HG03066 (cell line): ENCODE measurements around the gene EIF2B1.
A peak's percentile ranks its signal among the peaks of the same experiment; 100 is the strongest.
"Not testable (repeated sequence)": the region's sequence is repeated elsewhere in the genome, so short reads cannot be mapped to it uniquely, and the experiment has no call there.

Experiments
- ATAC-seq: cut with Tn5 transposase; IDR thresholded peaks from one replicate; pipeline ENCODE4 v1.9.1; 2021; ENCODE audit warnings: low read depth; ENCODE audit not compliant: unreplicated experiment

Gene EIF2B1

DNA sequence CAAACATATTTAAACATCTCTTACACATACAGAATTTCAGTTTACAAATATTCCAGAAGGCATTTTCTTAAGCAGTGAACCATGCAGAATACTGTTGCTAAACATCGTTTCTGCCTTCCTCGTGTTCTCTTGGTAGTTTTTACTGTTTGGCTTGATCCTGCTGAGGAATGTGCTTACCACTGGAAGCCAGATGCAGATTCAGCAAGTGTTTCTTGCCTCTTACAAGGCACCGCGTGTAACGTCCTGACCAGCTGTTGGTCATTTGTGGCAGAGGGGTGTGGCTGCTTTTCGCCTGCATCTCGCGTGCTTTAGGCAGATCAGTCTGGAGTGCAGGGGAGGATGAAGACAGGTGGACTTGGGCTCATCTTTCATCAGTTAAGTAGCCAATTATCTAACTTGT, 12.4 kb downstream of the EIF2B1 start:
- no peak for ATAC-seq

DNA sequence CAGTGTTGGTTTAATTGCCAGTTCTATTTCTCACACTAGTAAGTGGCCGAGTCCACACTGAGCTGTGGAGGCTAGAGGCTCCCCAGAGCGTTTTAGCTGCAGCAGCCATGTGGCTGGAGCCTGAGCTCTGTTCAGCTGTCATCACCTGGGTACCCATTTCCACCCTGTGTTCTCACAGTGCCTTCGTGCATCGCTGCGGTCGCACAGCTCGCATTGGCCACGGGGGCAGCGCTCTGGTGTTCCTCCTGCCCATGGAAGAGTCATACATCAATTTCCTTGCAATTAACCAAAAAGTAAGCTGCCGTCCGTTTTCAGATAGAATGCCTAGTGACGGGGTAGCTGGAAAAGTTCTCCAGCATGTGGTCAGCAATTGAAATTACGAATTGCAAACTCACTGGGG, 15.9 kb downstream of the EIF2B1 start:
- no peak for ATAC-seq

DNA sequence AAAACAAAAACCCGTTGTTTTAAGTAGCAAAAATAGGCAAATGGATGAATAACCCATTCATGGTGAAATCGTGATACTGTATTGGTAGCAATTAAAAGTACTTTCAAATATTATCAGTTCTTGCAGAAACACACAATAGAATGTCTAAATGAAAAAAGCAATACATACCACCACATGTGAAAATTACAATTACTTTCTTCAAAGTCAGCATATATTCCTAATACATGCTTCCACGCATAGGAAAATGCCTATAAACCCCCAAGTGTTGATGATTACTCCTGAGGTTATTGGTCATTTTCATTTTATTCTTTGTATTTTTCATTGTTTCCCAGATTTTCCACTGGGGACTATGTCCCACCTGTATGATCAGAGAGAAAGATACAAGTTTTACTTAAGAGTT, 16.3 kb downstream of the EIF2B1 start:
- no peak for ATAC-seq

DNA sequence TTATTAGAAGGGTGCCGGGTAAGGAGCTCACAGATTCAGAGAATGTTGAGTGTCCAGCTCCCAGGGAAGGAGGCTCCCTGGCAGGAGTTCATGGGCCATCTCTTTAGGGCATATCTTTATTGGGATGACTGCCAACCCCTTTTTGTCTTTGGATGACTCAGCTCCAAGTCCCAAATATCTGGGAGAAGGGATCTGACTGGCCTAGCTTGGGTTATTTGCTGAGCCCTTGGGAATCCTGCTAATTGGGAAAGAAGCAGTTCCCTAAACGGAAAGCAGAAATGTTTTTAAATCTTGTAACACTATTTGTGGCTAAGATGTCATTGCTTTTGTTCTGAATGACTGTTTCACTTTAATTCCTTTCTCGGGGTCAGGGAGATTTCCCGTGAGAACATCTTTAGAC, 19.0 kb downstream of the EIF2B1 start:
- no peak for ATAC-seq

DNA sequence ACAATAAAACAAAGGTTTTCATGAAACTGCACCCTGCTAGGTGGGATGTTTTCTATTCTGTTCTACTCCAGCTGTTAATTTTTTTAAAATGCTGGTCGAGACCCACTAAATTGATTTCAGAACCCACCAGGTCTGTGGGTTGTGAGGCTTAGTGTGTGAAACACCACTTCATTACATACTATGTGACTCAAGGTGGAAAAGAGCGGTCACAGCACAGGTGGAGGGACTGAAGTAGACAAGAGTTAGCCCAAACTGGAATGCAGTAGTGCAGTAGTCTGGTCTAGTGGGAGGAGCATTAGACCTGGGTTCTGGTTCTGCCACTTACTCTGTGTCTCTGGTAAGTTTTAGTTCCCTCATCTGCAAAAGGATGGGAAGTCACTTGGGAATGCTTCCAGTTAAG, 19.4 kb downstream of the EIF2B1 start:
- no peak for ATAC-seq

DNA sequence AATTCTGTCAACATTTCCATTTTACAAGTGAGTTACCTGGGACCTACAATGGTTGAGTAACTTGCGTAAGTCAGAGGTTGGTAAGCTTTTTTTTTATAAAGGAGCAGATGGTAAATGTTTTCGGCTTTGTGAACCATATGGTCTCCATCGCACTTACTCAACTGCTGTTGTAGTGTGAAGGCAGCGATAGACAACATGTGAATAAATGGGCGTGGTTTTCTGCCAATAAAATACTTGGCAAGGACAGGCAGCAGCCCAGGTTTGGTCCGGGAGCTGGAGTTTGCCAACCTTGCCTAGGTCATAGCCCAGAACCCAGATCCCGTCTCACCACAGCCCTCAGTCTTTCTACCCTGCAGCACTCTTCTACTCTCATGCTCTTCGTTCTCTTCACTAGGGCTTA, 25.3 kb downstream of the EIF2B1 start:
- no peak for ATAC-seq

DNA sequence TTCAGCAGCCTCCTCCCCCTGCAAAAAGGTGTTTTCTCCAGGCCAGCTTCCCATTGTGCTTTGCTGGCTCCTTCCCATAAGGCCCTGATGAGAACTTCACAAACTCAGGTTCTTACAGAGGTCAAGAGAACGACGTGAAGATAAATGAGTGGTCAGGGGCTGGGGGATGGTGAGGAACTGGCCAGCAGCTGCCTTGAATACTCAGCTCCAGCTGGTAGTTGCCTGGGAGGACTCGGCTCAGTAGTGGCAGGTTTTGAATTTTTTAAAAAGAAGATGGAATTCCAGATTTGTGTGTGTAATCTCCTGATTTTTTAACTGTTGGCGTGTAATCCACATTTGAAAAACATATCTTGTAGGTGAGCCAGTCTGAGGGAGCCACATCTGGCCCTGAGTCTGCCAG, 25.7 kb downstream of the EIF2B1 start:
- no peak for ATAC-seq

DNA sequence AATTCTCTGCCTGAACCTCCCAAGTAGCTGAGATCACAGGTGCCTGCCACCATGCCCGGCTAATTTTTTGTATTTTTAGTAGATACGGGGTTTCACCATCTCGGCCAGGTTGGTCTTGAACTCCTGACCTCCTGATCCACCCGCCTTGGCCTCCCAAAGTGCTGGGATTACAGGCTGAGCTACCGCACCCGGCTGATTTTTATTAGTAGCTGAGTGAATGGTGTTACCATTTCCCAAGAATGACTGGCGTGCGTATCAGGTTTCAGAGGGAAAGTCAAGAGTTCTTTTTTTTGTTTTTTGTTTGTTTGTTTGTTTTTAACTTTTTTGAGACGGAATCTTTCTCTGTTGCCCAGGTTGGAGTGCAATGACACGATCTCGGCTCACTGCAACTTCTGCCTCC, 30.0 kb downstream of the EIF2B1 start:
- ATAC-seq = not testable (repeated sequence)

DNA sequence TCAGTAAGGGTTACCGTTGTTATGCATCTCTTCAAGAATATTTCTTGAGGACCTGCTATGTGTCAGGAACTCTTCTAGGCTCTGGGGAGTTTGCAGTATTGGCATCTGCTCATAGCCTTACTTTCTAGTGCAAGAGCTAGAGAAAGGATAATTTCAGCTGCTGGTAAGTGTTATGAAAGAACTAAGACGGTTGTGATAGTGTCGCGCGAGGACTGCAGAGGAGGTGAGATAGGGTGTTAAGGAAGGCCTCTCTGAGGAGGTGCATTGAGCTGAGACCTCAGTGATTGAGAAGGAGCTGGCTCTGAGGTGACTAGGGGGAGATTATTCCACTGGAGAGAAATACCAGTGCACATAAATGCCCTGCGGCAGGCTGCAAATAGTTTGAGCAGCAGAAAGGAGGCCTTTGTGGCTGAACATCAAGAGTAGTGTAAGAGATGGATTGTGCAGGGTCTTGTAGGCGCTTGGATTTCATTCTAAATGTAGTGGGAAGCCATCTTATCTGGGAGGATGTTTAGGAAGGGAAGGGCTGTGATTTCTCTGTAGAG, 30.8 kb downstream of the EIF2B1 start:
- no peak for ATAC-seq

DNA sequence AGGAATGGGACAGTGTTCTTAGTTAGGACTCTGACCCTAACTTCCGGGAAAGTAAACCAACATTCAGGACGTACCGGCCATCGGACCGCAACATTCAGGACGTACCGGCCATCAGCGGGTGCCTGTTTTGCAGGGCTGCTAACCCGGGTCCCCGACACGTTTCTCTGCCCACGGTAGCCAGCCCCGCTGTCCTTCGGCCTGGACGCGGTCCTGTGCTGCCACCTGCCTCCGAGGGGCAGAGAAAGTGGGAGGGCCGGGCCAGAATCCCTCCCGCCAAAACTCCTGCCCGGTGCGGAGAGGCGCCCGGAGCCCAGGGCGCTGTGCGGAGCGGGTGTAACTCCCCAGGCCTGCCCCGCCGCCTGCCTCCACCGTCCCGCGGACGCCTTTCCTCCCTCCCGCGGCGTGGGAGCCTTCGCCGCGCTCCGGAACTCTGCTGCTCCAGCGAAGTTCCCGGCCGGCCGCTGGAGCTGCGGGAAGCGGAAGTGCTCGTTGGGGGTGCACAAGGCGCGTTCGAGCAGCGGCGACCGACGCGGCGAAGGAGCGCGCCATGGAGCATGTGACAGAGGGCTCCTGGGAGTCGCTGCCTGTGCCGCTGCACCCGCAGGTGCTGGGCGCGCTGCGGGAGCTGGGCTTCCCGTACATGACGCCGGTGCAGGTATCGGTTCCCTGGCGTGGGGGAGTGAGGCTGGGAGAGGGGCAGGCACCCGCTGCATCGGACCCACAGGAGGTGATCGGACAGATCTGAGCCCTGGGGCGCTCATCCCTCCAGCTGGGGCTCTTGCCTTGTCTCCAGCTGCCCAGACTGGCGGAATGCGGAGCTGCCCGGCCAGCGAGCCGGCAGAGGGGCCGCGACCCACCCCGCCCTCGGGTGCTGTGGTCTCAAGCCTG, 31.6 kb downstream of the EIF2B1 start, which contains the start of gene DDX55:
Gene DDX55 (plus strand): TSS at position 498 of the 888 bp plus-strand sequence. CDS start 50 bp downstream, at position 548.
- ATAC-seq = peak; percentile 83

DNA sequence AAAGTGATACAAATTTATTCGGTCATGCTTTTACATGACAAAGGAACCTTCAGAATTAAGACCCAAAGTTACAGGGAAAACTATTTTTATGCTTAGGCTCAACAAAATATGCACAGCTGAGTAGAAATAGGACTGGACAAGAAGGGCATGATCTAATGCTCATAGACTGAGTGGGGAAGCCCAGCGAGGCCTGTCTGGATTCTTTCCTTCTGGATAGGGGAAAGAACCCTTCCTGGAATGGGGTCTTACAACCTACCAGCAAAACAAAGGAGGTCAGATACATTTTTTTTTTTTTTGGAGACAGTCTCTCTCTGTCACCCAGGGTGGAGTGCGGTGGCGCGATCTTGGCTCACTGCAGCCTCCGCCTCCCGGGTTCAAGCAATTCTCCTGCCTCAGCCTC, 33.8 kb downstream of the EIF2B1 start:
- no peak for ATAC-seq

DNA sequence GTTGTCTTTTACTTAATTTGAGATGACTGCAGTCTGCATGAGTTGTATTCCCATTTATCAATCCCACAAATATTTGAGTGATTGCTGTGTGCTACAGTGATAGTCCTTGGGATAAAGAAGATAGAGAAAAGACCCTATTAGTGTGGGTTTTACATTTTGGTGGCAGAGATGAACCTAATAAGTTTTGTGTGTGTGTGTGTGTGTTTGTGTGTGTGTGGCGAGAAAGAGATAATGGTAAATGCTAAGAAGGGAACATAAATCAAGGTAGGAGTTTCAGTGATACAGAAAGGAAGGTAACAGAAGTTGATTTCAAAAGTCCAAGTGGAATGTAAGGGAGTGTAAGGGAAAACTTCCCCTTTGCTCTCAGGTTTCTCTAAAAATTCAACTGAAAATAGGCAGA, 34.2 kb downstream of the EIF2B1 start:
- no peak for ATAC-seq

DNA sequence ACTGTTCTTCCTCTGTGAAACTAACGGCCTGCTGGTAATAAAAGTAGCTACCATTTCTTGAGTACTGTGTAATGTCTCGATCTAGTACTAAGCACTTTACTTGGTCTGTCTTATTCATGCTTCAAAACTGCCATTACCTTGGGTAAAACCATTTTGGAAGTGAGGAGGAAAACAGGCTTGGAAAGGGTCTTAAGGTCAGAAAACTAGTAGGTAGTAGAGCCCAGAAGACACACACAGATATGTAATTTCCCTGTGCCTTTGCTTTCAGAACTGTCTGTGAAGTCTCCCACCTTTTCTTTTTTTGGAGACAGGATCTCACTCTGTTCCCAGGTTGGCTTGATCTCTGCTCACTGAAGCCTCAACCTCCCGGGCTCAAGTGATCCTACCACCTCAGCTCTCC, 35.0 kb downstream of the EIF2B1 start:
- ATAC-seq = no peak

DNA sequence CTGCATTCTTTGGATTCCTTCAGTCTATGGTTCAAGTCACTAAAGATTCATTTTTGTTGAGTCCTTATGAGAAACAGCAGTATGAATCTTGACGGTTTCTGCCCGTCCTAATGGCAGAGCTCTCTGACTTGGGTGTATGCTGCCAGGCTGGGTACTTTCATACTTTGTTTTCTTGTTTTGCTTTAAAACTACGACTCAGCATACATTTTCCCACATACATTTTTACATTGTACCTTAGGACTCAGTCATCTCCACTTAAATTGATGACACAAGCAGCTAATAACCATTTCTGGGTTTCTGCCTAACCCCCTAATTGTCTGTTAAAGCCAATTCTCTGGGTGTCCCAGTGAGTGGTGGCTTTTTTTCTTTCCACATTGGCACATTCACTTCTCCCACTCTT, 36.4 kb downstream of the EIF2B1 start:
- no peak for ATAC-seq

DNA sequence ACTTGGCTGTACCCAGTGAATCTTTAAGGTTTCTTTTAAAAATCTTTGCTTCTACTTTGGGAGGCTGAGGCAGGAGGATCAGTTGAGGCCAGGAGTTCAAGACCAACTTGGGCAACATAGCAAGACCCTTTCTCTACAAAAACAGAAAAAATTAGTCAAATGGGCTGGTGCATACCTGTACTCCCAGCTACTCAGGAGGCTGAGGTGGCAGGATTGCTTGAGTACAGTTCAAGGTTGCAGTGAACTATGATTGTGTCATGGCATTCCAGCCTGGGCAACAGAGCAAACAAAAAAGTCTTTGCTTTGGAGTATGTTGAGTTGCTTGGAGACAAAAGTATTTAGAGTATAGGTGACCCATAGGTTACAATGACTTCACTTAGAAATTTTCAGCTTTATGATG, 37.8 kb downstream of the EIF2B1 start:
- ATAC-seq = no peak

DNA sequence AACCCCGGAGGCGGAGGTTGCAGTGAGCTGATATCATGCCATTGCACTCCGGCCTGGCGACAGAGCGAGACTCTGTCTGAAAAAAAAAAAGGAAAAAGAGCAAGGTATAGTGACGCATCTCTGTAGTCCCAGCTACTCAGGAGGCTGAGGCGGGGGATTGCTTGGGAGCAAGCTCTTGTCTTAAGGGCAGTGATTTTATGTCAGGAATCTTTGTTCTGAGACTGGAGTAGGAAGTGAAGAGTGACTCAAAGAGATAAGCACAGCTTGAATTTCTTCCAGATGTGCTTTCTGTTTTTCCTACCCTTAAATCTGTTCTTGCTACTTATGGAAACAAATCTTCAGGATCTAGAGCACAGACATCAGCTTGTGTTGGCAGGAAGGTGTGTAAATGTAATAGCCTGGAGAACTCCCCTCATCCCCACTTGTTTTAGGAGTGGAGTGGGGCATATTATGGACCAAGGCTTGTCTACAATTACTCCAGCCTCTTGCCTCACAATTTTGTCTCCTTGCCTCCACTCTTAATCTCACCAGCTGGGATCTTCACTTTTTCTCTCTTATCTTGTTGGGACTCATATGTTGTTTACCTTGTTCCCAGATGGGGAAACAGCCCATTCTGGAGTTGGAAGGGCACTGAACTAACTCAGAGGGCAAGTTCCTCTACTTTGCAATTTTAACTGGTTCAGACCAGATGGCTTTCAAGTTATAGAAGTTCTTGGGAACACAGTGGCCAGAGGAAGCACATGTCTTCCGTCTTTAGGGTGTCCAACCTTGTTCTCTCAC, 41.6 kb downstream of the EIF2B1 start:
- no peak for ATAC-seq

DNA sequence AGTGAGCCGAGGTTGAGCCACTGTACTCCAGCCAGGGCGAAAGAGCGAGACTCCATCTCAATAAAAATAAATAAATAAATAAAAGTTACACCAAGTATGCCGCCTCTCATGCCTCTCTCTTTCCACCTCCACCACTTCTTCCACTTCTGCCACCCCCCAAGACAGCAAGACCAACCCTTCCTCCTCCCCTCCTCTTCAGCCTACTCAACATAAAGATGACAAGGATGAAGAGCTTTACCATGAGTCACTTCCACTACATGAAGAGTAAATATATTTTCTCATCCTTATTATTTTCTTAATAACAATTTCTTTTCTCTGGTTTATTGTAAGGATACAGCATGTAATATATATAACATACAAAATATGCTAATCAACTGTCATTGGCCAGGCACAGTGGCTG, 52.7 kb downstream of the EIF2B1 start:
- ATAC-seq = no peak

DNA sequence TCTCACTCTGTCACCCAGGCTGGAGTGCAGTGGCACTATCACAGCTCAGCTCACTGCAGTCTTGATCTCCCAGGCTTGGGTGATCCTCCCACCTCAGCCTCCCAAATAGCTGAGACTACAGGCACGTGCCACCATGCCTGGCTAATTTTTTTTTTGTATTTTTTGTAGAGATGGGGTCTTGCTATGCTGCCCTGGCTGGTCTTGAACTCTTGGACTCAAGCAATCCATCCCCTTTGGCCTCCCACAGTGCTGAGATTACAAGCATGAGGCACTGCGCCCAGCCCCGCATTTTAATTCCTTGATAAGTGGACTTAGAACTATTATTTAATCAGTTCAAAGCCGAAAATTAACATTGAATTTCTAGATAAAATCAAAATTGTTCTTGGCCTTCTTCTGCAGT, 54.7 kb downstream of the EIF2B1 start:
- ATAC-seq = not testable (repeated sequence)

DNA sequence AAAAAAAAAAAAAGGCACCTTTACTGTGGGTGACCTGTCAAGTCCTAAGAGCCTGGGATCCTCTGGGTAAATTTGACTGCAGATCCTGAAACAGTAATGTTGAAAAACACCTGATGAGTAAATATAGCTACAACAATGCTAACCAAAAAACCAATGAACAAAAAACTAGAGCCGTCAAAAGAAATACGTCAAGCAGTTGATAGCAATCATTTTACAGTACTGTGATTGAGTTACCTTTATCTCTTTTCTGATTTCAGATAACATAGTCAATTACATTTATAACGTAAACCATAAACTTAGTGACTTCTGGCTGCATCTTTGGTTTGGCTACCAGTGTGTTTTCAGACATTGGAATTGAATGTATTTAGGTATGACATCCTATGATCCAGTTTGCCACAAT, 55.2 kb downstream of the EIF2B1 start:
- ATAC-seq = no peak

DNA sequence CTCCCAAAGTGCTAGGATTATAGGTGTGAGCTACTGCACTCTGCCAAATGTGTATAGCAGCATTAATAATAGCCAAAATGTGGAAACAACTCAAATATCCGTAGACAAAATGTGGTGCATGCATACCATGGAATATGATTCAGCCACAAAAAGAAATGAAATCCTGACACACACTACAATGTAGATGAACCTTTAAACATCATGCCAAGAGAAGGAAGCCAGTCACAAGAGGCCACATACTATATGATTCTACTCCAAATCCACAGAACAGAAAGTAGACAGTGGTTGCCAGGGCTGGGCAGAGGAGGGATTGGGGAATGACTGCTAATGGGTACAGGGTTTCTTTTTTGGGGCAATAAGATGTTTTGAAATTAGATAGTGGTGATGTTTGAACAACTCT, 56.9 kb downstream of the EIF2B1 start:
- ATAC-seq = no peak

DNA sequence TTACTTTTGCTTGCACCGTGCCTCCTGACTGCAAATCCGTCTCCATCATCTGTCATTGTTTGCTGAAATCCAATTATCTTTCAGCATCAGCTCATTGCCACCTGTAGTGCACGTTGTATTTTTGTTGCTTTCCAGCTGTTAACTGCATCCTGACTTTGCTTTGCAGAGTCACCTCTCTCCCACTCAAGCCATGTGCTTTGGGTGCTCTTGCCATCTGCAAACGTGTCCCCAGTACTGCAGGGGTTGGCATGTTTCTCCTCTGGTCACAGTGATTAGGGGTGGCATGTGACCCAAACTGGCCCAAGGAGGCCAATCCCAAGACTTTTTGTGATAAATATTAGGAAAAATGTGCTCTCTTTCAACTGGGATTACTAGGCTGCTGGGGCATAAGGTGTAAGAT, 59.6 kb downstream of the EIF2B1 start:
- ATAC-seq = no peak

DNA sequence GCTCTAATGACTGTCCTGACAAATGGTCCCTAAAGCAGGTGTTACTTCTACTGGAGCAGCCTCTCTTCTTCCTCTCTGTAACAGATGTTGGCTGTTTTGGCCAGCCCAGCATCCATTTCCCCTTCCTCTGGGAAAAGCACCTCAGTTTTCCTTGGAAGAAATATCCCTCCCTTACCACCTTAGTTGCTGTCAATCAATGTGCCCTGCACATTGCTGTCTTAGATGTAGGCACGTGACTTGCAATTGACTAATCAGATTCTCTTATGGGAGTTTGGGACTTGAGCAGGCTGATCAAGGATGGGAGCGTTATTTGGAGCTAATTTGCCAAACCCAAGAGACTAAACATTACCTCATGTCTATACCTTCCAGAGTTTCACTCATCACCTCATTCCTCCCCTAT, 61.1 kb downstream of the EIF2B1 start:
- ATAC-seq = no peak
